Panc1 (cell line): ENCODE results near the gene ZNF865.

Experiments used
- CTCF ChIP-seq: fragments of 450-650 bp; IDR thresholded peaks from 2 replicates; pipeline ENCODE4 v1.5.1; 2017; ENCODE audit warnings: mild to moderate bottlenecking
- REST ChIP-seq, 2 experiments: IDR thresholded peaks; 2 replicates each; pipeline ENCODE4 v1.6.1; 2011 to 2012; ENCODE audit warnings: low read depth in 2 of 2, control low read depth in 1 of 2, low read length in 1 of 2, mild to moderate bottlenecking in 1 of 2, moderate library complexity in 1 of 2; ENCODE audit not compliant: insufficient read depth in 1 of 2

- TF ChIP-seq CTCF (no peak), REST (IDR thresholded peaks at IDR 0.05; ENCODE audit: insufficient read depth in 1 of 2, low read depth in 2 of 2, low read length in 1 of 2) (no peak)
These were observed 51.7 kb downstream of the ZNF865 start for GRCh38 chr19:55656988-55657747.
